HL-60/S4 treated with phorbol 12-myristate 13-acetate at 8.2 ng/mL for 4 days and 3 days (cell line): ENCODE results near the gene CASP3.

ENCODE experiments used
- in situ Hi-C: fragments of 300-500 bp; cut with MboI; formaldehyde crosslinking; loops from 2 replicates; pipeline ENCODE4 v1.15.0; 2022; ENCODE audit warnings: low sequenced_read_pairs

CASP3 gene

GRCh38 chr4:184598753-184599491, 50.3 kb downstream of the CASP3 start:
- in situ Hi-C loops = loop anchor here (25.0 kb wide), 1 partner anchor 762 kb away; no protein-coding TSS in a partner anchor

DNA sequence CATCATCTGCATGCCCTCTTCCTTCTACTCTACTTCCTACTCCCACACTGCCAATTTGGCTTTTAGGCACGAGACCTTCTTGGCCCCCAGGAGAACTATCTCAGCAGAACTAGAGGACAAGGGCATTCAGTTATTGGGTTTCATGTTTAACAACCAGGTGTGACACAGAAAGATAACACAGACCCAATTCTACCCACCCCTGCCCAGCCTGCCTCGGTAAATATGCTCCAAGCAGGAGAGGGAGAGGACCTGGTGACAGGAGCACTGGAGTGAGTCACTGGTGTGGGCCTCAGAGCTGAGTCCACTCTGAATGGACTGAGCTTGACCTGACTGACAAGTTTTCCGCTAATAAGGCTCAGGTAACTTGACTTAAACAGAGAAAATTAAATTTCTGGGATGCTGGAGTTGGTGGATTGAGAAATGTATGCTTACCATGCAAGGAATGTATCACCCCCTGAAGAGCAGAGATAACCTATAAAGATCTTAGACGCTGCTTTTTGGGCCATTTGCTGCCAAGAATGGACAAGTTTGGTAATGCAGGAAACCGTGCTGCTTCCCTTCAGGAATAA, 52.5 kb downstream of the CASP3 start:
- in situ Hi-C loops = loop anchor here (25.0 kb wide), 1 partner anchor 759 kb away; no protein-coding TSS in a partner anchor

- in situ Hi-C loops = loop anchor here (25.0 kb wide), 1 partner anchor 759 kb away; no protein-coding TSS in a partner anchor
Observed at GRCh38 chr4:184596044-184596616, 53.1 kb downstream of the CASP3 start.

DNA sequence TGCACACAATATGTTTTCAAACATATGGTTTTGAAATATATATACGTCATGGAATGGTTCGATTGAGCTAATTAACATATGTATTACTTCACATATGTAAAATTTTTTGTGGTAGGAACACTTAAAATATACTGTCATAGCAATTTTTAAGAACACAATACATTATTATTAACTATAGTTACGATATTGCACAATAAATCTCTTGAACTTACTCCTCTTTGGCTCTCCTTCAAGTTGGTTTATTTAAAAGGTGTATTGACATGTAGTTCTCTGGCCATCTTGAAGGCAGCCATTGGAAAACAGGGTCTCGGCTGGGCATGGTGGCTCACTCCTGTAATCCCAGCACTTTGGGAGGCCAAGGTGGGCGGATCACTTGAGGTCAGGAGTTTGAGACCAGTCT, 53.8 kb downstream of the CASP3 start:
- in situ Hi-C loops = loop anchor here (25.0 kb wide), 1 partner anchor 758 kb away; no protein-coding TSS in a partner anchor

DNA sequence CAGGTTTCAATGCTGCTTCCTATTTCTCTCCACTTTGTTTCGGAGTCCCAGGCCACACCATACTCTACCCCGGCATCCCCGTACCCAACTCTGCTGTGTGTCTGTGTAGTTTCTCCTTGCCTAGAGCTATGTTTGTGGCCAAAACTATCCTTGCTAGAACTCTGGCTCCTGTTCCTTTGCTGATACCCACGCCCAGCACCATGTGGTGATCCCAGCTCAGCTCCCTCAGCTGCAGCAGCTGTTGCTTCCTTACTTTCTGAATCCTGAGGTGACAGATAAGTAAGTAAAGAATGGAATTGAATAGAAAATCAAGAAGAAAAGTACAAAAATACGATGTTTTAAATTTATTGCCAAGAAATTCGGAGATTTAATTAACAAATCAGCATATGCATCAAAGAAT, 55.8 kb downstream of the CASP3 start:
- in situ Hi-C loops = loop anchor here (25.0 kb wide), 1 partner anchor 756 kb away; no protein-coding TSS in a partner anchor

GRCh38 chr4:184591747-184592270, 57.4 kb downstream of the CASP3 start:
- in situ Hi-C loops = loop anchor here (25.0 kb wide), 1 partner anchor 755 kb away; no protein-coding TSS in a partner anchor

DNA sequence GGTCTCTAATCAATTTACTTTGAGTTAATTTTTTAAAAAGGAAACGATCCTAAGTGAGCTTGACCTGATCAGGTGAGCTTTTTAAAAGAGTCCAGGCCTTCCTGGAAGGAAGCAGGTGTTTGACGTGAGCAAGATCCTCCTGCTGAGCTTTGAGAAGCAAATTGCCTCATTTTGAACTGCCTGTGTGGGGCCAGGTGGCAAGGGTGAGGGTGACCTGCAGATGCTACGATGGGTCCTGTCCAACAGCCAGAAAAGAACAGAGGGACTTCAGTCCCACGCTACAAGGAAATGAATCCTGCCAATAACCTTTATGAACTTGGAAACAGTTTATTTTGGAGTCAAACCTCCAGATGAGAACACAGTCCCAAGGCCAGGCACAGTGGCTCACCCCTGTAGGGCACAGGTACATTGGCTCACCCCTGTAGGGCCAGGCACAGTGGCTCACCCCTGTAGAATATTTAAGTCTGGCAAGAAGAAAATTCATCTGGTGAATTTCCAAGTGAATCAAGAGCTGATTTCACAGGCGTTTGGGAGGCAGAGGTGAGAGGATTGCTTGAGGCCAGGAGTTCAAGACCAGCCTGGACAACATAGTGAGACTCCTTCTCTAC, 58.1 kb downstream of the CASP3 start:
- in situ Hi-C loops = loop anchor here (25.0 kb wide), 1 partner anchor 754 kb away; no protein-coding TSS in a partner anchor

- in situ Hi-C loops = loop anchor here (25.0 kb wide), 1 partner anchor 753 kb away; no protein-coding TSS in a partner anchor
Observed at GRCh38 chr4:184590196-184590595, 59.1 kb downstream of the CASP3 start.

GRCh38 chr4:184588893-184589292, 60.4 kb downstream of the CASP3 start:
- in situ Hi-C loops = loop anchor here (25.0 kb wide), 1 partner anchor 752 kb away; no protein-coding TSS in a partner anchor

GRCh38 chr4:184587701-184588100, 61.5 kb downstream of the CASP3 start:
- in situ Hi-C loops = loop anchor here (25.0 kb wide), 1 partner anchor 750 kb away; no protein-coding TSS in a partner anchor

GRCh38 chr4:184587221-184587620, 62.0 kb downstream of the CASP3 start:
- in situ Hi-C loops = loop anchor here (25.0 kb wide), 1 partner anchor 750 kb away; no protein-coding TSS in a partner anchor

DNA sequence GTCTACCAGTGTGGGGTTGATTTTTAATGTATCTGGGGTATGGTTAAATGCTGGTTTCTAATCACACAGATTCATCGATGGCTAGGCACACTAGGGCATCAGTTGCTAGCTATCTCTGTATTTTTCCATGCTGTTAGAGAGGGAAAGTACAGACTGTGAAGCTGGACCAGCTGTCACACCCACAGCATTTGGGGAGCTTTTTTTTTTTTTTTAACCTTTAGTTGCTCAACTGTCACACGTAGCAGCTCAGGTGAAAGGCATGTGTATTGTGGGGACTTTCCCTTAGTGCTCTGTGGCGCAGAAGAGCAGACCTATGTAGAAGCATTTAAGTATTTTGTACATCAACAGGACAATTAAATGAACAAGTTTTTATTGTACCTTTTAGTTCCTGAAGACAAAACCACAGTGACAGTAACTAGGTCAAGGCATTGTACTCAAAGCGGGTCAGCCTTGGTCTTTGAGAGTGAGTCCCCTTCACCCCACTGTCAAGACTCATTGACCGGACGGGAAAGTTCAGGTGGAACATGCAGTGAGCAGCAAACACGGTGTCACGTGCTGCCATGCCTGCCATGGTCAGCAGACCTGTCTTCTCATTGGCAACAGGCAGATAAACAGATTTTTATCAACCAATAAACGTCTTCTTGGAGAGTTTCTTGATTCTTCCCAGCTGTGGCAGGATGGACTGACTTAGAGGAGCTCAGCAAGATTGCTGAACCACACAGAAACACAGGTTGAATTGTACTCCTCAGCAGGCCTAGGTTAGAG, 65.3 kb downstream of the CASP3 start:
- in situ Hi-C loops = loop anchor here (25.0 kb wide), 1 partner anchor 747 kb away; no protein-coding TSS in a partner anchor
